ENCODE measurements around the gene NEK4. TPM values are rescaled to one million over a fixed set of nuclear protein-coding genes. Genes with fewer than 3 reads are reported as not detected.

The NEK4 gene
- total and polyA plus RNA-seq, 2 of the 13 experiments (the other 11 are each of a cell fraction or from before 2014, with no cell fraction given): 16.5 to 38.0 TPM

DNA sequence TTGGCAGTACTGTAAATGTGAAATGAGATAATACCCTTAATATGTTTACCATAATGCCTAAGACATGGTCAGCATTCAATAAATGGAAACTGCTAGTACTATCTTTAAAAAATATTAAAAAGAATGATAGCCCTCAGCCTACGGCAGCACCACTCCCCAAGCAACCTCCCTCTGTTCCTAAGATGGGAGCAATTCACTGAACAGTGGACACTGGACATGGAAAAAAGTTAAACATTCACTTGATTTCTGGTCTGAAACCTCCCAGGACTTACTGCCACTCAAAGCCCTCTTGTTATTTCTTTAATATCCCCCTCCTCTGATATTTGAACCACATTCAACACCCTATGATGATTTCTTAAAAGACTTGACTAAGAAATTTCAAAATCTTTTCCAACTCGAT, 27.0 kb downstream of the NEK4 start:
- Histone ChIP-seq H2AFZ (ENCODE audit: low read length) (no peak overlapping the region), H4K20me1 (ENCODE audit: insufficient read depth, low read length) (no peaks in the 10 kb centered on the region), H3K79me2 (ENCODE audit: insufficient read depth, low read length) (no peaks in the 10 kb centered on the region), H3K36me3 (replicated peaks in 1 of 2; ENCODE audit: control insufficient read depth in 1 of 2, insufficient read depth in 2 of 2, low read length in 2 of 2) (peaks cover 13 to 53% of the 10 kb centered on the region in 2 experiments), H3K27me3 (ENCODE audit: control insufficient read depth in 1 of 2, insufficient read depth in 2 of 2, low read length in 2 of 2) (no peaks in the 10 kb centered on the region), H3K27ac (ENCODE audit: extremely low read length, insufficient read depth, low read length) (peak overlapping the region; percentile 41), H3K4me3 (replicated peaks in 1 of 3; ENCODE audit: insufficient read depth in 1 of 3, low read depth in 2 of 3, low read length in 3 of 3) (no peak overlapping the region), H3K4me2 (ENCODE audit: low read depth, low read length) (no peak overlapping the region), H3K9me3 (ENCODE audit: low read length) (no peaks in the 10 kb centered on the region), H3K4me1 (ENCODE audit: insufficient read depth, low read length) (peaks cover 30% of the 10 kb centered on the region), H3K9ac (ENCODE audit: insufficient read depth, low read depth, low read length) (no peak overlapping the region)
- in situ Hi-C loops (cut with HindIII; ENCODE audit: extremely low pct_ligation_motif_present, low pct_unique_long_range_greater_than_20kb) (no loop called here), intact Hi-C loops (cut with micrococcal nuclease; ENCODE audit: unreplicated experiment) (loop anchor here (2.0 to 10.0 kb wide), 2 partner anchors 77 to 331 kb away; no protein-coding TSS in a partner anchor)
- ChIA-PET CTCF (ENCODE audit: low intra/inter-chr PET ratio, low total read pairs) (interaction anchor here (1.1 to 2.7 kb wide), 2 partner anchors 49 to 55 kb away, joined by 3 to 29 read pairs; no protein-coding TSS in a partner anchor), POLR2A (interaction anchor here (0.8 to 2.0 kb wide), 4 partner anchors 38 to 55 kb away, joined by 3 to 6 read pairs (median 4); partner anchors contain the start of genes GLT8D1 and ITIH3)
- DNase-seq (ENCODE audit: low spot score): no peak
- no peak for FAIRE-seq
- no TSS peak for BruUV-seq (replicated peaks)
- WGBS (ENCODE audit: low lambda C conversion rate): 57% methylated on average over 2 of the region's 2 CpGs
- TF ChIP-seq ELF1 (CRISPR knock-in tag; IDR thresholded peaks at IDR 0.05): no peak
- TF ChIP-seq, protein P1, sequence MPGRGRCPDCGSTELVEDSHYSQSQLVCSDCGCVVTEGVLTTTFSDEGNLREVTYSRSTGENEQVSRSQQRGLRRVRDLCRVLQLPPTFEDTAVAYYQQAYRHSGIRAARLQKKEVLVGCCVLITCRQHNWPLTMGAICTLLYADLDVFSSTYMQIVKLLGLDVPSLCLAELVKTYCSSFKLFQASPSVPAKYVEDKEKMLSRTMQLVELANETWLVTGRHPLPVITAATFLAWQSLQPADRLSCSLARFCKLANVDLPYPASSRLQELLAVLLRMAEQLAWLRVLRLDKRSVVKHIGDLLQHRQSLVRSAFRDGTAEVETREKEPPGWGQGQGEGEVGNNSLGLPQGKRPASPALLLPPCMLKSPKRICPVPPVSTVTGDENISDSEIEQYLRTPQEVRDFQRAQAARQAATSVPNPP (CRISPR knock-in tag; IDR thresholded peaks at IDR 0.05): no peak
- TF ChIP-seq MIER3 (CRISPR knock-in tag; IDR thresholded peaks at IDR 0.05; ENCODE audit: borderline replicate concordance): no peak
- peak; percentile 62 for ATAC-seq

DNA sequence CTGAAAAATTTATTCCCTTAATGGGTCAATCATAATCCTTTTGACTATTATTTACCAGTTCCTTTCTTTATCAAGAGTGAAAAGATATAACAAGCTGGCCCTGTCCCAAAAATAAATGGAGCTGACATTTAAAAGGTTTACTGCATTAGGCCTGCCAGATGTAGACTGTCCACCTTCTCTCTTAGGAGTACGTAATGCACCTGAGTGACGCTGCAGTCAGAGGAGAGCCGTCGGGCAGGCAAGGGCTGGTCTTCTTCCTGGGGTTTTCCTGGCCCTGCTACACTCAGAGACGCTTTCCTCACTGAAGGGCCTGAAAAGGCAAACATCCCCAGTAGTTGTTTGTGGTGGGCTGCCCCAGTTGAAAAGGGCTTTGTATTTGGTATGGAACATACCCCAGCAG, 27.6 kb downstream of the NEK4 start:
- BruUV-seq (replicated peaks): no TSS peak
- H3K9ac ChIP-seq (ENCODE audit: insufficient read depth, low read depth, low read length): no peak overlapping the region
- FAIRE-seq (no peak), ATAC-seq (no peak), DNase-seq (ENCODE audit: low spot score) (no peak)
- intact Hi-C loops (cut with micrococcal nuclease; ENCODE audit: unreplicated experiment): loop anchor here (2.0 to 10.0 kb wide), 2 partner anchors 78 to 332 kb away; no protein-coding TSS in a partner anchor
- 97% methylated on average over 5 of the region's 5 CpGs for WGBS (ENCODE audit: low lambda C conversion rate)
- H4K20me1 ChIP-seq (ENCODE audit: insufficient read depth, low read length): no peaks in the 10 kb centered on the region
- POLR2A ChIA-PET: interaction anchor here (0.8 to 2.0 kb wide), 3 partner anchors 38 to 56 kb away, joined by 4 to 6 read pairs (median 5); partner anchors contain the start of genes GLT8D1 and ITIH3
- in situ Hi-C loops (cut with HindIII; ENCODE audit: extremely low pct_ligation_motif_present, low pct_unique_long_range_greater_than_20kb): no loop called here
- H3K27me3 ChIP-seq (ENCODE audit: control insufficient read depth in 1 of 2, insufficient read depth in 2 of 2, low read length in 2 of 2): no peaks in the 10 kb centered on the region
- no peak overlapping the region for H3K4me3 ChIP-seq (replicated peaks in 1 of 3; ENCODE audit: insufficient read depth in 1 of 3, low read depth in 2 of 3, low read length in 3 of 3)
- no peak overlapping the region for H3K4me2 ChIP-seq (ENCODE audit: low read depth, low read length)
- H3K9me3 ChIP-seq (ENCODE audit: low read length): no peaks in the 10 kb centered on the region
- H3K79me2 ChIP-seq (ENCODE audit: insufficient read depth, low read length): no peaks in the 10 kb centered on the region
- peaks cover 30% of the 10 kb centered on the region for H3K4me1 ChIP-seq (ENCODE audit: insufficient read depth, low read length)
- peaks cover 11 to 48% of the 10 kb centered on the region in 2 experiments for H3K36me3 ChIP-seq (replicated peaks in 1 of 2; ENCODE audit: control insufficient read depth in 1 of 2, insufficient read depth in 2 of 2, low read length in 2 of 2)
- no peak overlapping the region for H3K27ac ChIP-seq (ENCODE audit: extremely low read length, insufficient read depth, low read length)
- H2AFZ ChIP-seq (ENCODE audit: low read length): no peak overlapping the region
- CTCF ChIA-PET (ENCODE audit: low intra/inter-chr PET ratio, low total read pairs): interaction anchor here (1.1 to 2.7 kb wide), 3 partner anchors 49 to 78 kb away, joined by 3 to 29 read pairs (median 13); no protein-coding TSS in a partner anchor
- TF ChIP-seq PRMT3 (CRISPR knock-in tag; IDR thresholded peaks at IDR 0.05; ENCODE audit: borderline replicate concordance, low read depth) (no peak), ZNF850 (CRISPR knock-in tag; conservative IDR thresholded peaks at IDR 0.05) (no peak), FLYWCH1 (CRISPR knock-in tag; IDR thresholded peaks at IDR 0.05) (no peak), SP5 (CRISPR knock-in tag; IDR thresholded peaks at IDR 0.05; ENCODE audit: borderline replicate concordance, low read depth) (no peak), ZNF274 (CRISPR knock-in tag; IDR thresholded peaks at IDR 0.05) (no peak), ZNF713 (CRISPR knock-in tag; IDR thresholded peaks at IDR 0.05) (no peak)
- TF ChIP-seq, protein P2, sequence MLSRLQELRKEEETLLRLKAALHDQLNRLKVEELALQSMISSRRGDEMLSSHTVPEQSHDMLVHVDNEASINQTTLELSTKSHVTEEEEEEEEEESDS (CRISPR knock-in tag; IDR thresholded peaks at IDR 0.05; ENCODE audit: borderline replicate concordance): no peak
- TF ChIP-seq, protein P3, sequence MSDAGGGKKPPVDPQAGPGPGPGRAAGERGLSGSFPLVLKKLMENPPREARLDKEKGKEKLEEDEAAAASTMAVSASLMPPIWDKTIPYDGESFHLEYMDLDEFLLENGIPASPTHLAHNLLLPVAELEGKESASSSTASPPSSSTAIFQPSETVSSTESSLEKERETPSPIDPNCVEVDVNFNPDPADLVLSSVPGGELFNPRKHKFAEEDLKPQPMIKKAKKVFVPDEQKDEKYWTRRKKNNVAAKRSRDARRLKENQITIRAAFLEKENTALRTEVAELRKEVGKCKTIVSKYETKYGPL (CRISPR knock-in tag; IDR thresholded peaks at IDR 0.05): no peak
- TF ChIP-seq, protein P4, sequence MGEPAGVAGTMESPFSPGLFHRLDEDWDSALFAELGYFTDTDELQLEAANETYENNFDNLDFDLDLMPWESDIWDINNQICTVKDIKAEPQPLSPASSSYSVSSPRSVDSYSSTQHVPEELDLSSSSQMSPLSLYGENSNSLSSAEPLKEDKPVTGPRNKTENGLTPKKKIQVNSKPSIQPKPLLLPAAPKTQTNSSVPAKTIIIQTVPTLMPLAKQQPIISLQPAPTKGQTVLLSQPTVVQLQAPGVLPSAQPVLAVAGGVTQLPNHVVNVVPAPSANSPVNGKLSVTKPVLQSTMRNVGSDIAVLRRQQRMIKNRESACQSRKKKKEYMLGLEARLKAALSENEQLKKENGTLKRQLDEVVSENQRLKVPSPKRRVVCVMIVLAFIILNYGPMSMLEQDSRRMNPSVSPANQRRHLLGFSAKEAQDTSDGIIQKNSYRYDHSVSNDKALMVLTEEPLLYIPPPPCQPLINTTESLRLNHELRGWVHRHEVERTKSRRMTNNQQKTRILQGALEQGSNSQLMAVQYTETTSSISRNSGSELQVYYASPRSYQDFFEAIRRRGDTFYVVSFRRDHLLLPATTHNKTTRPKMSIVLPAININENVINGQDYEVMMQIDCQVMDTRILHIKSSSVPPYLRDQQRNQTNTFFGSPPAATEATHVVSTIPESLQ (CRISPR knock-in tag; conservative IDR thresholded peaks at IDR 0.05): no peak
- TF ChIP-seq, protein P5, sequence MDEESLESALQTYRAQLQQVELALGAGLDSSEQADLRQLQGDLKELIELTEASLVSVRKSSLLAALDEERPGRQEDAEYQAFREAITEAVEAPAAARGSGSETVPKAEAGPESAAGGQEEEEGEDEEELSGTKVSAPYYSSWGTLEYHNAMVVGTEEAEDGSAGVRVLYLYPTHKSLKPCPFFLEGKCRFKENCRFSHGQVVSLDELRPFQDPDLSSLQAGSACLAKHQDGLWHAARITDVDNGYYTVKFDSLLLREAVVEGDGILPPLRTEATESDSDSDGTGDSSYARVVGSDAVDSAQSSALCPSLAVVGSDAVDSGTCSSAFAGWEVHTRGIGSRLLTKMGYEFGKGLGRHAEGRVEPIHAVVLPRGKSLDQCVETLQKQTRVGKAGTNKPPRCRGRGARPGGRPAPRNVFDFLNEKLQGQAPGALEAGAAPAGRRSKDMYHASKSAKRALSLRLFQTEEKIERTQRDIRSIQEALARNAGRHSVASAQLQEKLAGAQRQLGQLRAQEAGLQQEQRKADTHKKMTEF (CRISPR knock-in tag; IDR thresholded peaks at IDR 0.05): no peak

All from HepG2 (cell line).